Measurements from ENCODE around the gene SNX22. TPM values are rescaled to one million over a fixed set of nuclear protein-coding genes. Genes with fewer than 3 reads are reported as not detected.

The SNX22 gene
- total RNA-seq, 2 donors from 2014 or later: 0.60 to 0.74 TPM

Other genes starting within 250 kb of the SNX22 start
- 1 to 10 TPM; 2.3 to 3.3 TPM for gene DAPK2, start 105.2 kb upstream of the SNX22 start, total RNA-seq
- 10 to 100 TPM; 65.1 to 74.5 TPM for gene CIAO2A, start 57.9 kb upstream of the SNX22 start, total RNA-seq
- gene SNX1, start 55.7 kb upstream of the SNX22 start, total RNA-seq: 100 to 1,000 TPM; 104 to 113 TPM
- 100 to 1,000 TPM; 228 to 302 TPM for gene PPIB, start 11.3 kb downstream of the SNX22 start, total RNA-seq
- gene CSNK1G1, start 204.4 kb downstream of the SNX22 start, total RNA-seq: 10 to 100 TPM; 29.4 to 31.3 TPM
- 10 to 100 TPM; 70.6 to 77.7 TPM for gene PCLAF, start 229.7 kb downstream of the SNX22 start, total RNA-seq
- gene TRIP4, start 236.1 kb downstream of the SNX22 start, total RNA-seq: 10 to 100 TPM; 27.9 to 29.7 TPM